ENCODE results near the gene TAF1D.
A peak's percentile ranks its signal among the peaks of the same experiment; 100 is the strongest.

TAF1D gene

GRCh38 chr11:93732237-93732892 is 8.9 kb downstream of the TAF1D start:
- no peak for FAIRE-seq
- DNase-seq (ENCODE audit: insufficient read length): no peak
- no peak for TF ChIP-seq TAF1 (IDR thresholded peaks at IDR 0.05; ENCODE audit: borderline replicate concordance, low read depth, low read length)
- TF ChIP-seq POLR2A (IDR thresholded peaks at IDR 0.05; ENCODE audit: low read depth, low read length): peak; percentile 54; the same call in 1 of the 2 replicates
- 0 out of 2 replicates have a peak, but pooled peaks have one; percentile 52 for TF ChIP-seq POLR2AphosphoS5 (IDR thresholded peaks at IDR 0.05; ENCODE audit: low read depth, low read length)

GRCh38 chr11:93730108-93731107 is 10.9 kb downstream of the TAF1D start:
- TF ChIP-seq POLR2AphosphoS5 (IDR thresholded peaks at IDR 0.05; ENCODE audit: low read depth, low read length): no peak; the same call in 1 of the 2 replicates
- TF ChIP-seq POLR2A (IDR thresholded peaks at IDR 0.05; ENCODE audit: low read depth, low read length): peak; percentile 47
- FAIRE-seq (no peak), DNase-seq (ENCODE audit: insufficient read length) (no peak)

- DNase-seq (ENCODE audit: insufficient read length) (no peak), FAIRE-seq (no peak)
- peak; percentile 94 for TF ChIP-seq POLR2AphosphoS5 (IDR thresholded peaks at IDR 0.05; ENCODE audit: low read depth, low read length)
- TF ChIP-seq POLR2A (IDR thresholded peaks at IDR 0.05; ENCODE audit: low read depth, low read length): peak; percentile 83
- no peak for TF ChIP-seq TAF1 (IDR thresholded peaks at IDR 0.05; ENCODE audit: borderline replicate concordance, low read depth, low read length)
These were observed 12.1 kb downstream of the TAF1D start for GRCh38 chr11:93729129-93729616.

GRCh38 chr11:93728792-93729128 is 12.5 kb downstream of the TAF1D start:
- TF ChIP-seq POLR2AphosphoS5 (IDR thresholded peaks at IDR 0.05; ENCODE audit: low read depth, low read length) (no peak), POLR2A (IDR thresholded peaks at IDR 0.05; ENCODE audit: low read depth, low read length) (no peak), TAF1 (IDR thresholded peaks at IDR 0.05; ENCODE audit: borderline replicate concordance, low read depth, low read length) (no peak)
- no peak for DNase-seq (ENCODE audit: insufficient read length)
- FAIRE-seq: no peak

- DNase-seq (ENCODE audit: insufficient read length): no peak
- TF ChIP-seq POLR2AphosphoS5 (IDR thresholded peaks at IDR 0.05; ENCODE audit: low read depth, low read length) (no peak; the same call in 1 of the 2 replicates), POLR2A (IDR thresholded peaks at IDR 0.05; ENCODE audit: low read depth, low read length) (no peak; the same call in 1 of the 2 replicates), TAF1 (IDR thresholded peaks at IDR 0.05; ENCODE audit: borderline replicate concordance, low read depth, low read length) (no peak)
- peak; percentile 27 for FAIRE-seq
These were observed 13.1 kb downstream of the TAF1D start for GRCh38 chr11:93727985-93728791.

GRCh38 chr11:93724089-93724488 is 17.2 kb downstream of the TAF1D start:
- peak; percentile 33 for FAIRE-seq
- TF ChIP-seq TAF1 (IDR thresholded peaks at IDR 0.05; ENCODE audit: borderline replicate concordance, low read depth, low read length) (no peak), POLR2A (IDR thresholded peaks at IDR 0.05; ENCODE audit: low read depth, low read length) (no peak), POLR2AphosphoS5 (IDR thresholded peaks at IDR 0.05; ENCODE audit: low read depth, low read length) (no peak)
- no peak for DNase-seq (ENCODE audit: insufficient read length)

- DNase-seq (ENCODE audit: insufficient read length): no peak
- no peak for FAIRE-seq
- no peak for TF ChIP-seq POLR2A (IDR thresholded peaks at IDR 0.05; ENCODE audit: low read depth, low read length)
- TF ChIP-seq TAF1 (IDR thresholded peaks at IDR 0.05; ENCODE audit: borderline replicate concordance, low read depth, low read length): no peak
- no peak for TF ChIP-seq POLR2AphosphoS5 (IDR thresholded peaks at IDR 0.05; ENCODE audit: low read depth, low read length)
These were observed 20.8 kb downstream of the TAF1D start for GRCh38 chr11:93720522-93720921.

GRCh38 chr11:93719310-93719709 is 22.0 kb downstream of the TAF1D start:
- no peak for DNase-seq (ENCODE audit: insufficient read length)
- TF ChIP-seq TAF1 (IDR thresholded peaks at IDR 0.05; ENCODE audit: borderline replicate concordance, low read depth, low read length) (no peak), POLR2A (IDR thresholded peaks at IDR 0.05; ENCODE audit: low read depth, low read length) (no peak), POLR2AphosphoS5 (IDR thresholded peaks at IDR 0.05; ENCODE audit: low read depth, low read length) (no peak)
- no peak for FAIRE-seq

- FAIRE-seq (peak; percentile 84), DNase-seq (ENCODE audit: insufficient read length) (peak; percentile 1)
- TF ChIP-seq POLR2AphosphoS5 (IDR thresholded peaks at IDR 0.05; ENCODE audit: low read depth, low read length): no peak
- no peak for TF ChIP-seq TAF1 (IDR thresholded peaks at IDR 0.05; ENCODE audit: borderline replicate concordance, low read depth, low read length)
- no peak for TF ChIP-seq POLR2A (IDR thresholded peaks at IDR 0.05; ENCODE audit: low read depth, low read length)
These were observed 23.2 kb downstream of the TAF1D start for GRCh38 chr11:93718057-93718563.

GRCh38 chr11:93717501-93717900 is 23.8 kb downstream of the TAF1D start:
- TF ChIP-seq POLR2A (IDR thresholded peaks at IDR 0.05; ENCODE audit: low read depth, low read length) (no peak), TAF1 (IDR thresholded peaks at IDR 0.05; ENCODE audit: borderline replicate concordance, low read depth, low read length) (no peak), POLR2AphosphoS5 (IDR thresholded peaks at IDR 0.05; ENCODE audit: low read depth, low read length) (no peak)
- no peak for DNase-seq (ENCODE audit: insufficient read length)
- FAIRE-seq: no peak

Data from GM12892 (cell line).